NCI-H2081 (cell line): Measurements from ENCODE around the gene LCLAT1.
"Not testable (repeated sequence)": the region's sequence is repeated elsewhere in the genome, so short reads cannot be mapped to it uniquely, and the experiment has no call there.

Experiments used
- DNase-seq, 2 experiments: peaks; one replicate each; lab custom pipeline; 2025; lab: John Stamatoyannopoulos, UW

The LCLAT1 gene

DNA sequence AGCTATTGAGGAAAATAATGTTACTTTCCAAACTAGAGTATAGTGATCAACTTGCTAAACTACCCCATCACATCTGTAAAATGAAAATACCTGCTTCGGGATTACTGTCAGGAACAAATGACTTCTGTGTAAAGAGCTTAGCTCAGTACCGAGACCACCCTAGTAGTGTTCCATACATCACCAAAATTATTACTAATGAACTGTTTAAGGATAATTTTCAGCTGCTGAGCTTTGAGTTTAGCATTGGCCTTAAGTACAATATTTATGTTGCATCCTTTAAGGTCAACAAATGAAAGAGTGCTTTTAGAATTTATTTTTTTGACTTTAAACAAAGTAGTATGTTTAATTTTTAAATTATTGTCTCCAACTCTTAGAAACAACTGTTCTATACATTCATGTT lies 144.1 kb downstream of the LCLAT1 start:
- no peak for DNase-seq

GRCh38 chr2:30601375-30601774 lies 154.3 kb downstream of the LCLAT1 start:
- no peak for DNase-seq

DNA sequence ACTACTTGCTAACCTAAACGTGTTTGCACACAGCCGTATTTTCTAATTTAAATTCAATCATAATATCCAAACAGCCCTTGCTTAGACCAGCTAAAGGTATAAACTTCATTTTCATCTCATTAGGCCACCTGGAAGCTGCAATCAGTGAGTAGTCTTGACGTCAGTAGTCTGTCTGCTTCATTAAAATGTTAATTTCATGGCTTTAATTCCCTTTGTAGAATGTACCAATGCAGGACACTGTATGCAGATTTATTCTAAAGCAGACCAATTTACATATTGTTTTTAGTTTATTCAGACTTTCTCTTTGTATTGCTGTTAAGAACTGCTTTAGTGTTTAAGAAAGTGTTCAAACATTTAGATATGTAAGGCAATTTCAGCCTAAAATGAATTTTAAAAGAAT lies 158.2 kb downstream of the LCLAT1 start:
- no peak for DNase-seq

- no peak for DNase-seq
Measured at GRCh38 chr2:30608643-30609042, 161.6 kb downstream of the LCLAT1 start.

GRCh38 chr2:30611583-30611982 lies 164.5 kb downstream of the LCLAT1 start:
- DNase-seq, result no peak

GRCh38 chr2:30612371-30612770 lies 165.3 kb downstream of the LCLAT1 start:
- peak; percentile 10 to 42 for DNase-seq

DNA sequence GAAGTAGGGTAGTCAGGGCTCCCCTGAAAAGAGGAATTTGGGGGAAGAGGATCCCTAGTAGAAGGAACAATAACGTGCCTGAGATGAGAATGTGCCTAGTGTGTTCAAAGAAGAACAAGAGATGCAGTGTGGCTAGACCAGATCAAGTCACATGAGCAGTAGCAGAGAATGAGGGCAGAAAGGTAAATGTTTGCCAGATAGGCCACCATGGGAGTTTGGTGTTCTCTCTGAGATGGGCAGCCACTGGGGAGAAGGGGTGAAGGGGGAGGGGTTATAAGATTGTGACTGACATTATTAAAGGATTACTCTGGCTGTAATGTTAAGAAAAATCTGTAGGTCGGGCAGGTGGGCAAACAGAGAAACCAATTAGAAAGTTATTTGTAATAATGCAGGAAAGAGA lies 166.0 kb downstream of the LCLAT1 start:
- DNase-seq, result peak in 1 of 2 experiments; percentile 36

GRCh38 chr2:30614227-30614626 lies 167.2 kb downstream of the LCLAT1 start:
- DNase-seq, result not testable (repeated sequence)

DNA sequence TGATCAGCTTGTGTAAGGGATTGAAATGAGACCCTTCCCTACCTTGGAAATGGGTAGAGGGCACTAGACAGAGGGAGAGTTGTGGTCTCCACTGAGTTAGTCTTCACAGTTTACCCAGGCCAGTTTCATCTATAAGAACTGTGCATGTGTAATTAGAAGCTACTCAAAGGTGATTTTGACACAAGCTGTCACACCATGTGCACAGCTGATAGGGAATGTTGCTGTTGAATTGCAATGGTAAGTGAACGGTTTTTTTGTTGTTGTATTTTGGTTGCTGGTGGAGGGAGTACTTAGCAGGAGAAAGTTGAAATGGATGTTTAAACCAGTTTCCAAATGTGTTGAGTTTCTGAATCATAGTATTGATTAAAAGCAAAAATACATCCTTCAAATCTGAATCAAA lies 168.9 kb downstream of the LCLAT1 start:
- DNase-seq, result no peak

GRCh38 chr2:30620102-30620501 lies 173.1 kb downstream of the LCLAT1 start:
- DNase-seq, result no peak

DNA sequence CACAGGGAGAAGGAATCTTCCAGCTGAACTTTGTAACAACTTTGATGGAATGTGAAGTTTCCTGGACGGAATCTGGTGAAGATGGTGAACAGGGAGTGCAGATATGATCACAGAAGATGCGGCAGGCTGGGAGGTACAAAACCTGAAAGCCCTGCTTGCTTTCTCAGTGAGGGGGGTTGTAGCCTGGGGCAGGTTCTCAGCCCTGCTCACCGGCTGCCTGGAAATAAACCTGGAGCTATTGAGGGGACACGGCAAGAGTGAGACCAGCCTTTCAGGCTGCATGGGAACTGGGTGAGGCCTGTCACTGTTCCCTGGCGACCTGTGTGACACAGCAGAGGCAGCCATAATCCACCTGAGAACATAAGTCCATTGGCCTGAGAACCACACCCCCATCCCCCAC lies 174.8 kb downstream of the LCLAT1 start:
- DNase-seq, result no peak

- DNase-seq, result no peak
Measured at GRCh38 chr2:30622452-30622851, 175.4 kb downstream of the LCLAT1 start.

GRCh38 chr2:30625276-30625675 lies 178.2 kb downstream of the LCLAT1 start:
- DNase-seq, result no peak

DNA sequence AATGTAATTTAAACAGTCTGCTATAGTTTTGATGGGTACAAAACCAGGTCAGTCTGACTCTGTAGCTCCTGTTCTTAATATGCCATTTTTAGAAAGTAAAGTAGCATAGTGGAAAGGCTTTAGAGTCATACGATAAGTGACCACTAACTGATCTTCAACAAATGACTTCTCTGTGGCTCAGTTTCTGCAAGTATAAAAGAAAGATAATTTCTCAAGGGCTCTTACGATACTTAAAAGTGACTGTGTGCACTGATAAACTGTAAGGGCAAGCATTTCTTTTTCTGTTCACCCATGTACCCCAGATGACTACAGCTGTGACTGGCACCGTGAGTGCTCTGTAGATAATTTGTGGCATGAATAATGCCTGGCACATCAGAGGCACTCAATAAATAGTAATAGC lies 178.7 kb downstream of the LCLAT1 start:
- DNase-seq, result no peak

- no peak for DNase-seq
Measured at GRCh38 chr2:30626397-30626796, 179.4 kb downstream of the LCLAT1 start.

DNA sequence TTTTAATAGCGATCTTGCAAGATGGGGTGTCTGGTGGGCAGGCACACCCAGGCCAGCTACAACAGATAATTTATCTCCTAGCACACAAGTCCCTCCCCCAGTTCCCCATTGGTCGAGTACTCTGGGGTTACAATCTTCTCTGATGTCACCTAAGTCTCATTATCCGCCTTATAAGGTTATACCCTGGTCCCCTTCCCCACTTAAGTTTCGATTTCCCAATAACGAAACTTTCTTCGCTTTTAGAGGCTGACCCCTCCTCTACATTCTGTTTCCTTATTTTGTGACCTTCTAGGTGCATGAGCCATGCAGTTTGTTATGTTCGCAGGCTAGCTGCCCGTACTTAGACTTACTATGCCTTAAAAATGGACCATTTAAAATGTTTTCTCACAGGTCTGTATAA lies 180.1 kb downstream of the LCLAT1 start:
- DNase-seq, result no peak

DNA sequence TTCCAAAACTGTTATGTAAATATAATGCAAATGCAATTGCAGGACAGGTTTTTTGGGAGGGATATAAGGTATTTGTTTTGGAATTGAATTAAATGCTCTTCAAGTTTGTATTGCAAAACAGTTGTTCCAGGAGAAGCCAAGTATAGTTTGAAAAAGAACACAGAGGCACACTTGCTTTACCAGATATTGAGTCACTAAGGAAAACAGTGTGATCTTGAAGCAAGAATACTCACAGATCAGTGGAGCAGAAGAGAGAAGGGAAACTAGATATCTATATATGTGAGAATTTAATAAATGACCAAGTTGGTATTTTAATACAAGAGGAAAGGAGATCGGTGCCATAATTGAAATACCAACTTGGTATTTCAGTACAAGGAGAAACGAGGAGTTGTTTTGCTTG lies 181.3 kb downstream of the LCLAT1 start:
- DNase-seq, result no peak

DNA sequence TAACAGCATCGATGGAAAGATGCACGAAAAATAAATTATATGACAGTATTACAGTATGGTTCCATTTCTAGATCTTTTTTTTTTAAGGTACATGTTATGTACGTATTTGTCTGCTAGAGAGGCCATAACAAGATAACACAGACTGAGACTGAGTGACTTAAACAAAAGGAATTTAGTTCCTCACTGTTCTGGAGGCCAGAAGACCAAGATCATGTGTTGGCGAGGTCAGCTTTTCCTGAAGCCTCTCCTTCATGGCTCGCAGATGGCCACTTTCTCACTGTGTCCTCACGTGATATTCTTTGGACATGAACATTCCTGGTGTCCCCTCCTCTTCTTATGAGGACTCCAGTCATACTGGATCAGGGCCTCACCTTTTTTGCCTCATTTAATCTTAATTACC lies 182.8 kb downstream of the LCLAT1 start:
- no peak for DNase-seq

- no peak for DNase-seq
Measured at GRCh38 chr2:30631051-30631671, 184.1 kb downstream of the LCLAT1 start.

- DNase-seq, result no peak
Measured at GRCh38 chr2:30633039-30633438, 186.0 kb downstream of the LCLAT1 start.

DNA sequence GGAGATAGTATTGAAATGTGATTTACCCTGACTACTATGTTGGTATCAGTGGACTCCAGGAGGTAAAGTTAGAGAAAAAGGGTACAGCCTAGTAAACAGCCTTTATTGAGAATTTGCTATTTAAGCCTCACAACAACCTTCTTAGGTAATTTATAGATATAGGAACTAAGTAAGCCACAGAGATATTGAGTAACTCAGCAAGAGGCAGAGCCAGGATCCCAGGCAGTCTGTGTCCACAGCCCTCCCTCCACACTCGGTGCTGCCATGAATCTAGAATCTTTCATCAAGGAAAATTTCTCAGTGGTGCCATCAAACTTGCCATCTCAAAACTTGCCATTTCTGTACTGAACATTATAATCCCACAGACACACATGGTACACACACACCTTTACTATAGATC lies 189.3 kb downstream of the LCLAT1 start:
- no peak for DNase-seq

DNA sequence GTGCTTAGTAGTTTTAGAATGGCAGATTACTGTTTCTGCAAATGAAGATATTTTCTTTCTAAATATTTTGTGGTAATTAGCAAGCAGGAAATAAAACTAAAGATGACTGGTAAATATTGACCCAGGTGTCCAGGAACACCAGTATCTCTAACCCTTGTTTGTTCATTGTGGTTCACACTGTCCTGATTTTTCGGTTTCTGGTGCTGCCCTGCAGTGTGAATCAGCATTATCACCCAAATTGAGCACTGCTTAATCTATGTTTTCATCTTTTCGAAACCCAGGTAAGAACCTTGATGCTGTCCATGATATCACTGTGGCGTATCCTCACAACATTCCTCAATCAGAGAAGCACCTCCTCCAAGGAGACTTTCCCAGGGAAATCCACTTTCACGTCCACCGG lies 192.8 kb downstream of the LCLAT1 start:
- DNase-seq, result peak in 1 of 2 experiments; percentile 50

DNA sequence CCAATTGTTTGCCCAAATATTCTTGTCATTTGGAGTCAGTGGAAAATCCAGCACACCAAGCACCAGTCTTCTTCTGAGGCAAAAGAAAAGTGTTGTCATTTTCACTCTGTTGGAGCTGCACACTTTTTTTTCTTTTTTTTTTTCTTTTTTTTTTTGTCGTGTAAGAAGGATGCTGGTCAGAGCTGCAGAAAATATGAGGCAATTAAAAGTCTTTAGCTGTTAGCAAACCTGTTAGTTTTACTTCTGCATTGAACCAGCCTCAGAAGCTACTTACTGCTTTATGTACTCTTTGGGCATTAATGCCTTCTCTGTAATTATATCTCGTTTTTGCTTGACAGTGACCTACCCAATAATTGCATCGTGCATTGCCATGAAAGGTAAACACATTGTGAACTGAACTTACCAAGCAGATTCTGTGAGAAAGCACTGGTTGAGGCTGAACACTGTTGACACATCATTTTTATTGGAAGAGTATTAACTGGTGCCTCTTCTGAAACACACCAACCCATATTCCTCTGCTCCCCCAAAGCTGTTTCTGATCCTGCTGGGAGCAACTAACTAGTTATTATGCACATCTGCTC lies 194.8 kb downstream of the LCLAT1 start:
- peak; percentile 80 to 95 for DNase-seq

- DNase-seq, result not testable (repeated sequence)
Measured at GRCh38 chr2:30643013-30643412, 196.0 kb downstream of the LCLAT1 start.
